ENCODE measurements around the gene CBL.

GRCh38 chr11:119299416-119299815 lies 93.3 kb downstream of the CBL start:
- TF ChIP-seq CTCF (IDR thresholded peaks at IDR 0.05) (no peak), POLR2A (IDR thresholded peaks at IDR 0.05) (no peak)
